Lung (tissue), 12 donors: Measurements from ENCODE around the gene MOCOS. TPM values are rescaled to one million over a fixed set of nuclear protein-coding genes. Genes with fewer than 3 reads are reported as not detected.

ENCODE experiments used
- ATAC-seq: fragments of 200-7000 bp; cut with Tn5 transposase; one replicate; pipeline ENCODE4 v1.9.1; 2020; ENCODE audit warnings: moderate number of reproducible peaks; ENCODE audit not compliant: insufficient read depth, low FRiP score
- DNase-seq, 3 donors: peaks; one replicate each; pipeline ENCODE4 v3.0.0-alpha.2; 2013 to 2017
- H3K27ac ChIP-seq, 2 donors: one replicate each; pipeline ENCODE4 v1.5.1; 2013; ENCODE audit warnings: mild to moderate bottlenecking in 2 of 2, moderate library complexity in 2 of 2, control low read depth in 1 of 2, inconsistent platforms in 1 of 2, low read depth in 1 of 2, low read length in 1 of 2
- H3K27me3 ChIP-seq, 3 donors: one replicate each; pipeline ENCODE4 v1.5.1; 2013; ENCODE audit warnings: low read length in 2 of 3; ENCODE audit not compliant: control insufficient read depth in 3 of 3, insufficient read depth in 3 of 3
- H3K36me3 ChIP-seq, 4 donors: one replicate each; pipeline ENCODE4 v1.5.1; 2013; ENCODE audit warnings: low read length in 4 of 4, mild to moderate bottlenecking in 1 of 4, moderate library complexity in 1 of 4; ENCODE audit not compliant: control insufficient read depth in 4 of 4, insufficient read depth in 4 of 4
- H3K4me1 ChIP-seq, 5 donors: one replicate each; pipeline ENCODE4 v1.5.1; 2013; ENCODE audit warnings: low read length in 5 of 5, mild to moderate bottlenecking in 2 of 5, moderate library complexity in 1 of 5; ENCODE audit not compliant: control insufficient read depth in 5 of 5, insufficient read depth in 5 of 5
- H3K4me3 ChIP-seq: one replicate; pipeline ENCODE4 v1.5.1; 2013; ENCODE audit warnings: mild to moderate bottlenecking, control low read depth, moderate library complexity
- H3K9ac ChIP-seq, 2 donors: one replicate each; pipeline ENCODE4 v1.5.1; 2013; ENCODE audit warnings: low read length in 2 of 2, control low read depth in 1 of 2; ENCODE audit not compliant: insufficient read depth in 1 of 2
- H3K9me3 ChIP-seq, 4 donors: one replicate each; pipeline ENCODE4 v1.5.1; 2013; ENCODE audit warnings: low read length in 3 of 4, mild to moderate bottlenecking in 1 of 4, moderate library complexity in 1 of 4; ENCODE audit not compliant: control insufficient read depth in 4 of 4, insufficient read depth in 3 of 4
- CTCF ChIP-seq: IDR thresholded peaks from 2 replicates; pipeline ENCODE4 v1.5.1; 2012; ENCODE audit warnings: mild to moderate bottlenecking; ENCODE audit errors: control extremely low read depth, extremely low read depth
- WGBS, 2 donors: extraction: QIAGEN DNeasy Blood & Tissue Kit; methylation state at CpG; one replicate each; pipeline ENCODE4 v1.1.7; 2013; 5-methylcytosine and 5-hydroxymethylcytosine counted together
- polyA plus RNA-seq, 2 donors: library from polyadenylated mRNA; stranded (reverse); fragments of 200-250 nt; gene quantifications; one replicate each; pipeline ENCODE4 v1.2.1, GENCODE V29; 2013
- total RNA-seq, 2 donors: library from RNA; depleted of rRNA in 1 of 2; stranded (reverse); fragments of >200 nt in 1 of 2; gene quantifications; one replicate each; pipeline ENCODE4 v1.2.1, GENCODE V29; 2014 to 2021
- donor health status: control.
- donor health status: control.
- donor health status: Bipolar disorder and iron deficiency.
- donor health status: healthy.
- donor health status: DM: yes; HTN: yes; CAD: no.

The MOCOS gene
- total and polyA plus RNA-seq, 4 donors, result 0.68 to 4.1 (median 3.2) TPM

- H3K36me3 ChIP-seq, result no peaks in the 10 kb centered on the region
- ATAC-seq, result no peak
- no peak for DNase-seq
- H3K27ac ChIP-seq, result no peak overlapping the region
- TF ChIP-seq CTCF, result no peak
- no peak overlapping the region for H3K9ac ChIP-seq
- no peaks in the 10 kb centered on the region for H3K9me3 ChIP-seq
- no peak overlapping the region for H3K4me3 ChIP-seq
- H3K27me3 ChIP-seq, result peaks cover 0 to 2% (median 0%) of the 10 kb centered on the region in 3 donors
- no peaks in the 10 kb centered on the region for H3K4me1 ChIP-seq
These were observed 83.9 kb downstream of the MOCOS start for GRCh38 chr18:36271153-36271552.

- 95 to 98% methylated on average over 8 of the region's 8 CpGs for WGBS, 2 donors
- H3K9ac ChIP-seq, result no peak overlapping the region
- H3K4me3 ChIP-seq, result no peak overlapping the region
- ATAC-seq (no peak), DNase-seq (no peak)
- H3K9me3 ChIP-seq, result no peaks in the 10 kb centered on the region
- no peak overlapping the region for H3K27ac ChIP-seq
- no peak for TF ChIP-seq CTCF
- no peaks in the 10 kb centered on the region for H3K36me3 ChIP-seq
- H3K4me1 ChIP-seq, result no peaks in the 10 kb centered on the region
- peaks cover 0 to 2% (median 0%) of the 10 kb centered on the region in 3 donors for H3K27me3 ChIP-seq
These were observed 86.0 kb downstream of the MOCOS start for GRCh38 chr18:36273347-36273746.

GRCh38 chr18:36274083-36274715, 86.9 kb downstream of the MOCOS start:
- Histone ChIP-seq H3K4me3 (no peak overlapping the region), H3K9ac (no peak overlapping the region), H3K4me1 (no peaks in the 10 kb centered on the region), H3K9me3 (no peaks in the 10 kb centered on the region), H3K27me3 (peaks cover 0 to 2% (median 0%) of the 10 kb centered on the region in 3 donors), H3K27ac (no peak overlapping the region), H3K36me3 (no peaks in the 10 kb centered on the region)
- TF ChIP-seq CTCF, result no peak
- ATAC-seq (no peak), DNase-seq (no peak)
- WGBS, 2 donors, result 91 to 94% methylated on average over 8 of the region's 8 CpGs

GRCh38 chr18:36275561-36275960, 88.3 kb downstream of the MOCOS start:
- TF ChIP-seq CTCF, result no peak
- H3K4me3 ChIP-seq, result no peak overlapping the region
- peaks cover 0 to 2% (median 0%) of the 10 kb centered on the region in 3 donors for H3K27me3 ChIP-seq
- H3K36me3 ChIP-seq, result no peaks in the 10 kb centered on the region
- no peak overlapping the region for H3K9ac ChIP-seq
- no peak for DNase-seq
- no peak for ATAC-seq
- no peak overlapping the region for H3K27ac ChIP-seq
- 86 to 88% methylated on average over 1 of the region's 1 CpG for WGBS, 2 donors
- H3K9me3 ChIP-seq, result no peaks in the 10 kb centered on the region
- H3K4me1 ChIP-seq, result no peaks in the 10 kb centered on the region
